ENCODE measurements around the gene CHST9.

The CHST9 gene

DNA sequence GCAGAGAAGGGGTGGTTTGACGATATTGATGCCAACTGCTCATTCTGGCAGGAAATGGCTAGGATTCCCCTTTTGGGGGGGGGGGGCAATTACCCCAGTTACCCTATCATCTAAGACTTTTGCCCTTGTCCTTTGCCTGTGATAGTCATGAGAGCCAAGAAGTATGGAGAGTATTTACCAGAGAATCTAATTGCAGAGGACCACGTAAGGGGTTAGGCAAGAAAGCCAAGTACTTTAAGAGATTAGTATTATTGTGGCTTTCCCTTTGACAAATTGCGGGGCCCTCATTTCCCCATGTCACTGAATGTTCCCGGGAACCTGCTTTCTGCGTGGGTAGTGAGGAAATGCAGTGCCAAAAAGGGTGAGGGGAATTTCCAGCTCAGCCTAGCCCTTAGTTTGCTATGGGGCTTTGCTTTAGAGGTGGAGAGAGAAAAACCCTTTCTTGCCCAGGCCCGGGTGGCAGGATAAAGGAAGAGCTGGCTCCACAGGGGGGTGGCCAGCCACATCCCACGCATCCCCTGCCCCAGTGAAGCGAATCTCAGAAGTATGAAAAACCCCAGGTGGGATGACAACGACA is 321.1 kb downstream of the CHST9 start:
- no peak for DNase-seq (ENCODE audit: low read depth)

GRCh38 chr18:26863122-26863879 is 321.8 kb downstream of the CHST9 start:
- no peak for DNase-seq (ENCODE audit: low read depth)

GRCh38 chr18:26862084-26862483 is 323.0 kb downstream of the CHST9 start:
- no peak for DNase-seq (ENCODE audit: low read depth)

Measured in activated T-helper 9 cell treated with anti-CD3 and anti-CD28 coated beads, Interleukin-2, amount 50 U/mL, for 16 hours (primary cell).